Sigmoid colon (tissue), 4 donors: Measurements from ENCODE around the gene GPR89A.

Experiments used
- CTCF ChIP-seq, 4 experiments: fragments of 450-650 bp in 3 of 4; fragments of 200-600 bp in 1 of 4; IDR thresholded peaks; one replicate each; pipeline ENCODE4 v1.5.1; 2016 to 2019; ENCODE audit warnings: antibody characterized with exemption in 4 of 4, mild to moderate bottlenecking in 3 of 4, moderate library complexity in 2 of 4
- EP300 ChIP-seq, 4 donors: sonication (generic); formaldehyde crosslinking; IDR thresholded peaks; one replicate each; pipeline ENCODE4 v1.6.1; 2017; ENCODE audit warnings: antibody characterized with exemption in 4 of 4
- POLR2A ChIP-seq, 2 donors: fragments of 450-650 bp; IDR thresholded peaks; one replicate each; pipeline ENCODE4 v1.6.1; 2016; ENCODE audit warnings: antibody characterized with exemption in 2 of 2, mild to moderate bottlenecking in 2 of 2, moderate library complexity in 2 of 2
- POLR2AphosphoS5 ChIP-seq, 4 donors: sonication (generic); formaldehyde crosslinking; IDR thresholded peaks; one replicate each; pipeline ENCODE4 v1.6.1; 2017; ENCODE audit warnings: antibody characterized with exemption in 4 of 4

- TF ChIP-seq POLR2A (IDR thresholded peaks at IDR 0.05), result no peak
- no peak for TF ChIP-seq CTCF (IDR thresholded peaks at IDR 0.05)
- no peak for TF ChIP-seq POLR2AphosphoS5 (IDR thresholded peaks at IDR 0.05)
- no peak for TF ChIP-seq EP300 (IDR thresholded peaks at IDR 0.05)
Observed at GRCh38 chr1:145719230-145720079, 111.7 kb downstream of the GPR89A start, which contains the start of gene CD160.
